Erythroblast (primary cell): ENCODE results near the gene CSH1.

Experiments used
- GATA1 ChIP-seq: IDR thresholded peaks from 2 replicates; pipeline ENCODE4 v1.6.1; 2011; ENCODE audit warnings: low read depth, mild to moderate bottlenecking, control low read depth, low read length, moderate library complexity
- POLR2A ChIP-seq: IDR thresholded peaks from 2 replicates; pipeline ENCODE4 v1.6.1; 2011; ENCODE audit warnings: mild to moderate bottlenecking, low read length

- no peak for TF ChIP-seq POLR2A
- no peak for TF ChIP-seq GATA1
Measured at GRCh38 chr17:63911041-63911635, 14.8 kb upstream of the CSH1 start, which contains the start of gene CSHL1.
